HG02885 (cell line): ENCODE measurements around the gene AMZ2.
"Not testable (repeated sequence)": the region's sequence is repeated elsewhere in the genome, so short reads cannot be mapped to it uniquely, and the experiment has no call there.

ENCODE experiments used
- ATAC-seq: cut with Tn5 transposase; IDR thresholded peaks from one replicate; pipeline ENCODE4 v1.9.1; 2021; ENCODE audit warnings: mild to moderate bottlenecking; ENCODE audit not compliant: unreplicated experiment, poor library complexity

The AMZ2 gene

DNA sequence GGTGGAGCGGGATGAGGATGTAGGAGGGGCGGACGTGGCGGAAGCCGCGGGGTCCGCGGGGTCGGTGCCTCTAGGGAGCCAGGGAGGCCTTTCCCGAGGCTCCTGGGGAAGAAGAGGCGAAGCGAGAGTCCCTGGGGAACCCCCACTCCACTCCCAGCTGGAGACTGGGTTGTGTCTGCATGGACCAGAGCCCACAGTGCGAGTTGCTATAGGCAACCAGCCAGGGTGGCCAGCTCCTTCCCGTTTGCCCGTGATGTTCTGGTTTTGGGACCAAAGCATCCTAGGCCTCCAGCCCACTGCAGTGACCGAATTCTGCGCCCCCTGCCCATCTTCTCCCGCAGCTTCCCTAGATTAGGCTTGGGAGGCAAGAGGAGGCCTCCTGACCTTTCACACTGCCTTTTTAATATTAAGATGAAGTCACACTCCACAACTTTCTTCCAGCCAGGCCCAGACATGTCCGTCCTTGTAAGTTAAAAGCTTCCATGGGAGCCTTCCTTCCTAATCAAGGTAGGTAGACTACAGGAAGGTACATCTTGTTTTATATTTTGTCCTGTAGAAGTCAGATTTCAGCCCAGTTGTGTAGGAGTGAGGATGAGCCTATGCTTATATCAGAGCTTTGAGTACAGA, 469 bp downstream of the AMZ2 start:
- ATAC-seq, result peak; percentile 26

DNA sequence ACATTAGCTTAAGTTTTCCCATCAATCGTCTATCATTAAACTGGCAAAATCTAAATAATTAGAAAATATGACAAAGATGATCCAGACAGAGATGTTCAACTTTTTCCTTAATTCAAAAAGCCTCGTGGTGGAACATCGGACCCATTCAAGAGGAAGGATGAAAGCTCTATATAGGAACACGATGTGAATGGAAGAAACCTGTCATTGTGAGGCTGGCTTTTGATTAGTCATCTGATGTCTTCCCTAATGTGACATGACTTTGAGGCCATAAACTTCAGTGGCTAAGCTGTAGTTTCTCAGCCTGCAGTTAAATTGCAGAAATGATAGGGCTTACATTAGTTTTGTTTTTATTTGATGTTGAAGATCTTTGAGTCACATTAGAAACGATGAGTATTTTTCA, 1.0 kb downstream of the AMZ2 start:
- ATAC-seq, result no peak

DNA sequence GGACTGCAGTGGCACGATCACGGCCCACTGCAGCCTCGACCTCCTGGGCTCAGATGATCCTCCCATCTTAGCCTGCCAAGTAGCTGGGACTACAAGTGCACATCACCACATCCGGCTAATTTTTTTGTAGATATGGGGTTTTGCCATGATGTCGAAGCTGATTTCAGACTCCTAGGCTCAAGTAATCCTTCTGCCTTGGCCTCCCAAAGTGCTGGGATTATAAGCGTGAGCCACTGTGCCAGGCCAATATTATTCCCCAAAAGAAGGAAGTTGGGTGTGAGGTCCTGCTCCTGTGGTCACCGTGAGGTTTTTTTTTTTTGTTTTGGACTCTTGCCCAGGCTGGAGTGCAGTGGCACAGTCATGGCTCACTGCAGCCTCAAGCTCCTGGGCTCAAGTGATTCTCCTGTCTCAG, 1.5 kb downstream of the AMZ2 start:
- no peak for ATAC-seq

DNA sequence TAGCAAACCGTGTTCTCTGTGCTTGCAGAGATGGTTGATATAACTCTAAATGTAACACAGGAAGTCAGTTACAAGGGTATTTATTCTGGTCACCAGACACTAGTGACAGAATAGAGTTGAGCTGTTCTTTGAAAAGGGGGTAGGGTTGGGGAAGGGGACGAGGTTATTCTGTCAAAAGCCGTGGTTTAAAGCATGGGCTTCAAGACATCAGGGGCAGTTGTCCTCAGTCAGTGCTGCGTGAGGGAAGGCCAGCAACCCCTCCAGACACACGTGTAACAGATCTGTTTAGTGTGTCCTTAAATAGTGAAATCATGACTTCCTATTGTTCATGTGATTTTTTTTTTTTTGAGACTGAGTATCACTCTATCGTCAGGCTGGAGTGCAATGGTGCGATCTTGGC, 5.6 kb downstream of the AMZ2 start:
- not testable (repeated sequence) for ATAC-seq

DNA sequence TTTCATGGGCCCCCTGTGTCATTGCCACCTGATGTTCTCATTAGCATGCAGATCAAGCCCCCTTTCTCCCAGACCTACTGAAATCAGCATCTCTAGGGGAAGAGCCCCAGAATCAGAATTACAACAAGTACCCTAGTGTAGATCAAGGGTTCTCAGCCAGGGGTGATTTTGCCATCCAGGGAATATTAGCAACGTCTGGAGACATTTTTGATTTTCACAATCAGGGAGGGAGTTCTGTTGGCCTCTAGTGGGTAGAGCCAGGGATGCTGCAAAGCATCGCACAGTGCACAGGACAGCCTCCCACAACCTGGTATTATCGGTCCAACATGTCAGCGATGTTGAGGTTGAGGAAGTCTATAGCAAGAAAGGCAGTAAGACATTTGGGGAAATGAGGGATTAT, 7.3 kb downstream of the AMZ2 start:
- no peak for ATAC-seq

DNA sequence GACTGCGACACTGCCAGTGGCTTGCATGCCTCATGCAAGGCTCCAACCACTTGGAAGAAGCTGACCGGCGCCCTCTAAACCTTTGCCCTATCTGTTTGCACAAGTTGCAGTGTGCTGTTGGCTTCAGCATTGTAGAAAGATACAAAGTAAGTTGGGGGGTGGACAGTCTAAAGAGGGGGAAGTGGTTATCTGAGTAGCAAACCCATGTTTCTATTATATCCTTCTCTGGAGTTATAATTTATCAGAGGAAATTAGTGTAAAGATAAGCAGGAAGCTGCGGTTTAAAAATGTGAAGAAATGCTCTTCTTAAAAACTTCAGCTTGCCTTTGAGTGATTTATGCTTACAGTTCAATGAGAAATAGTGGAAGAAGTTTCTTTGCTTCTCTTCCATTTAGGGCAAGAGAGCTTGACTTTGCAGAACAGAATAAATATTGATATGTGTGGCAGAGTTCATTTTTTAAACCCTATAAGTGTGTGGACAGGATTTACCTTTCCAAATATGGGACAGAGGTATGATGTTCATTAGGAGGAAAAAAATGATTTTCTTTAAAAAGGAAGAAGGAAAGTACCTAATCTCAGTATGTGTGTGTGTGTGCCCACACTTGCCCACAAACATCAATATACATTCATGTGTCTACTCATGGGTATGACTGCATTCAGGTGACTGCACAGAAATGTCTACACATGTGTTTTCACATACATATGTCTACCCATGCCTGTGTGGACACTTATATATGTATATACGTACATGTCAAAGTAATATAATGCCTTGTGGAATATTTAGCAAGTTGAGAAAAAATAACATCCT, 8.1 kb downstream of the AMZ2 start:
- ATAC-seq, result no peak

DNA sequence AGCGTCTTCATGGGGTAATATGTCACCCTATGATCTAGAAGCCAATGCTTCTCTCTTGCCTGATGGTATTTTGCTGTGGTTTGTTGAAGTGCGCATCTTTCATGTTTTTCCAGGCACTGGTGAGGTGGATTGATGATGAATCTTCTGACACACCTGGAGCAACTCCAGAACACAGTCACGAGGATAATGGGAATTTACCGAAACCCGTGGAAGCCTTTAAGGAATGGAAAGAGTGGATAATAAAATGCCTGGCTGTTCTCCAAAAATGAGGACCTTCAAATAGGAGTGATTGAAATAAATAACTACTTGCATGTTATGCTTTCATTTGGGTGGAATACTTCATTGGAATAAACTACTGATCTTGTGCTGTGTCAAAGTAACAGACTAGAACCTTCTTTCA, 8.9 kb downstream of the AMZ2 start:
- ATAC-seq, result not testable (repeated sequence)

DNA sequence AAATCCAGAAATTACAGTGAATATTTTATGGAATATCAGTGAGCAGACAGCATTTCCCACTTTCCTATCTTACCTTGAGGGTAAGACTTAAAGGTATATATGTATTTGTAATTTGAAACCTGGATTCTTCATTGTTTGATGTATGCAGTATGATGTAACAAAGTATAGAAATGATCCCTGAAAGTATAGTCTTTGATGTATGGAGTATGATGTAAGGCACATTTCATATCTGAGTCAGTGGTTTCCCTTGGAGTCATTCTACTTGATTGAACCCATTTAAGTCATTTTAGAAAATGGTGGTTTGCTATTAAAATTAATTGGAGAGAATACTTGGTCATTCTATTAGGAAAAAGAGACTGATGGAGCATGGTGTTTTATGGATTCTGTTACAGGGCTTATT, 10.1 kb downstream of the AMZ2 start:
- ATAC-seq, result no peak

DNA sequence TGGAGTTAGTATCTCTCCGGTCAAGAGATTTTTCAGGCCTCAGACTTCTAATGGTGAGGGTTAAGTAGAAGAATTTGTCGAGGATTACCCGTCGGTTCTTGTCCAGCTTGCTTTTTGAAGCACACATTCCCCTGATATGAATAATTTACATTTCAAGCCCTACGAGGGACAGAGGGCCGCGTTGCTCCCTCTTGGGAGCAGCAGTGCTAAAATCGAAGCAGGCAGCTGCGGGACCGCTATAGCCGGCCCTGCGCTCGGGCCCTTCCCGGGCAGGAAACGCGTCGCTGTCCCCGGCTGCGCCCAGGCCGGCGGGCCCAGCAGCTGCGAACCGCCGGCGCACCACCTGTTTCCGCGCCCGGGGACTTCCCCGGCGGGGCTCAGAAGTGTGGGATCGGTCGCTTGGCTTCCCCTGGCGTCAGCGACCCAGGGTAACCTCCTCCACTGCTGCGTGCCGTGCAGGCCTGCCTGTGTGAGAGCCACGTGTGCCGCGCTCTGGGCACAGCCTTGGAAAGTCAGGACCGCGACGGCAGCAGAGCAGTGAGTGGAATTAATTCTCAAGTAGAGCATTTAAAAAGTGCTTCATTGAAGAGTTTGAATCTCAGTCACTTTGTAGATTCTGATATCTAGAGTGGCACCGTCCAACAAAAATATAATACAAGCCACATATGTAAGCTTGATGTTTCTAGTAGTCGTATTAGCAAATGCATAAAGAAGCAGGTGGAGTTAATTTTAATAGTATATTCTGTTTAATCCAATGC, 11.2 kb downstream of the AMZ2 start:
- ATAC-seq, result peak; percentile 90

DNA sequence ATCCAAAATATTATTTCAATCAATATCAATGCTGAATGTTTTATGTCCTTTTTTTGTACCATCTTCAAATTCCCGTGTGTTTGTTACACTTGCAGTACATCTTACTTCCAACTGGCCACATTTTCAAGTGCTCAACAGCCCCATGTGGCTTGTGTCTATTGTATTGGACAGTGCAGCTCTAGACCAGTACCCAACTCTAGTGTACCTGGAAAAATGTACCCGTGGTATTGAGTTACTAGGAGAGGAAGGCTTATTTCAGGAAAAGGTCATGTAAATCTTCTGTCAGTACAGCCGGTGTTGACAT, 11.8 kb downstream of the AMZ2 start:
- not testable (repeated sequence) for ATAC-seq

DNA sequence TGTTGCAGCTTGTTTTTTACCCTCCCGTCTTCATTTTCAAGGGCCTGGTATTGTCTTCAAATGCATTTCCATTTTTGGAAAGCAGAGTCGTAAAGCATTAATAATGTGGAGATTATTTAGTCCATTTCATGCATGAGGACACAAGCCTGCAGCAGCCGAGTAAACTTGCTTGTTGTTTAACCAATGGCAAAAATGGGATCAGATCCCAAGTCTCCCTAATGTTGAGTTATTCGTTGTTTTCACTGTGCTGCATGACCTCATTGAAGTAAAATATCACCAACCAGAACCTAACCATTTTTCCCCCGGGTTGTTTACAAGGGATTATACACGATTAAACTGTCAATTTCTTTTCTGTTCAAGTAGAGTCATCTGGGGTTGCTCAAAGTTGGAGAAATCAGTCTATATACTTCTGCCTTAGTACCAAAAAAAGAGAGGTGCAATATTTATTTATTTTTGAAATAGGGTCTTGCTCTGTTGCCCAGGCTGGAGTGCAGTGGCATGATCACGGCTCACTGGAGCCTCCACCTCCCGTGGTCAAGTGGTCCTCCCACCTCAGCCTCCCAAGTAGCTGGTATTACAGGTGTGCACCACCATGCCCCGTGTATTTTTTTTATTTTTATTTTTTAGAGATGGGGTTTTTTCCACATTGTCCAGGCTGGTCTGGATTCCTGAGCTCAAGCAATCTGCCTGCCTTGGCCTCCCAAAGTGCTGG, 12.4 kb downstream of the AMZ2 start:
- ATAC-seq, result no peak

DNA sequence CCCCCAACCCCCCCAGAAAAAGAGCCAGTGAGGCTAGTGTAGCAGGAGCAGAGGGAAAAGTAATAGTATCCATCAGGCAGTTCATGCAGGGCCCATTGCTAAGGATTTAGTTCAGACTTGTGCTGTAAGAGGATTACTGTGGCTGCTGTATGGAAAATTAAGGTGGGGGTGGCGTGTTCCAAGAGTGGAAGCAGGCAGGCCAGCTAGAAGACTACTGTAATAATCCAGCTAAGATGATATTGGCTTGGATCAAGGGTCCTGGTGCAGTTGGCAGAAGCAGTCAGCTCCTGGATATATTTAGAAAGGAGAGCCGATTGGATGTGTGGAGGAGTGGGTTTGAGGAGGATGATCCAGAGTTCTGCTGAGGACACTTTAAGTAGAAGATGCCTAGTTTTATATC, 14.6 kb downstream of the AMZ2 start:
- ATAC-seq, result not testable (repeated sequence)

DNA sequence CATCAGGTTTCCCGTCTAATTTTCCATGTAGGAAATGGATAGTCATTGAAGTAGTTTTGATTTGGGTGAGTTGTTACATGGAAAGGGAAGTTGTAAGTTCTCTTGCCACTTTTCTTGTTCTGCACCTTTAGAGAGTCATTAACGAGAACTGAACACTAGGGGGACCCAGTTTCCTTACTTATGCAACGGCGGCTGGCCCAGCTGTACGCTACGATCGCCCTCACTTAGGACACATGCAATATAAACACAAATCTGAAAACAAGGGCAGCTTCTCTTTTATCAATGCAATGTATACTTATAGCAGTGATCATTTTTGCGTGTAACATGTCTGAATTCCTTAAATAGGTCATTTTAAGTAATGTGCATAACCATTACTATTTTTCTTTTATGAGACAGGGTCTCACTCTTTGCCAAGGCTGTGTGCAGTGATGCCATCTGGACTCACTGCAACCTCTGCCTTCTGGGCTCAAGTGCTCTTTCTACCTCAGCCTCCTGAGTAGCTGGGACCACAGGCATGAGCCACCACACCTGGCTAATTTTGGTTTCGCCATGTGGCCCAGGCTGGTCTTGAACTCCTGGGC, 15.3 kb downstream of the AMZ2 start:
- ATAC-seq, result peak; percentile 53

DNA sequence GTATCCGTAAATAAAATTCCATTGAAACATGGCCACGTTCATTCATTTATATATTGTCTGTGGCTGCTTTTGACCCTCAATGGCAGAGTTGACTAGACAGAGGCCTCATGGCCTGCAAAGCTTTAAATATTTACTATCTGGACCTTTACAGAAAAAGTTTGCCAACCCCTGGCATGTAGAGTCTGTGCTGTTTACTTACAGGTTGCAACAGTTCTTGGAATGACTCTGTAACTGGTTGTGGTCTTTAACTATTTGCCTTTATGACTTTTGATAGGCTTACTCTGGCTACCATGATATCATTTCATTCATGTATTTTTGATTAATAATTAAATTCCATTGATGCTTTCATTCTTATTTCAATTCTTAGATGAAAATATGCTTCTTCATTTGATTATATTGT, 18.0 kb downstream of the AMZ2 start:
- ATAC-seq, result not testable (repeated sequence)

DNA sequence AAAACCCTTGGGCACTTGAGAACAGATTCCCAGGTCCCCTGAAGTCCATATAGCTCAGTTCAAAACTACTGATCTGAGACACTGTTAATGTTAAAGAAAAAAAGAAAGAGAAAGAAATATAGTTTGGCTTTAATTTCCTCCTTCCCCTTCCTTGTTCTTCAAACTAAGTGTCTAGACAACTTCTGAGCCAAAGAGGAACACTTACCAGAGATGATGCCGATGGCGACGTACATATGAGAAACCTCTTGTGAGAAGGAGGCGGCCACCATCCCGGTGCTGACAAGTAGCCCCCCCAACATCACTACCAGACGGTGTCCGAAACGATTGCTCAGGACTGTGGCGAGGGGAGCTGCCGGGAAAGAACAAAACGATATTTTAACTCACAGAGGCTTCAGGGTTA, 25.9 kb downstream of the AMZ2 start:
- no peak for ATAC-seq

DNA sequence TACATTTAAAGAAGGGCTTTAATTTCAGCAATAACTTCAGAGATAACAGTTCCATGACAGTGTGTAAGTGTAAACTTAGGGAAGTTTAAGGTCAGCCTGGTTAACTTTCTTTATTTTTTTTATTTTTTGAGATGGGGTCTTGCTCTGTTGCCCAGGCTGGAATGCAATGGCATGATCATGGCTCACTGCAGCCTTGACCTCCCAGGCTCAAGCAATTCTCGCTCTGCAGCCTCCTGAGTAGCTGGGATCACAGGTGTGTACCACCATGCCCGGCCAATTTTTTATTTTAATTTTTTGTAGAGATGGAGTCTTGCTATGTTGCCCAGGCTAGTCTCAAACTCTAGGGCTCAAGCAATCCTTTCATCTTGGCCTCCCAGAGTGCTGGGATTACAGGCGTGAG, 28.5 kb downstream of the AMZ2 start:
- not testable (repeated sequence) for ATAC-seq

DNA sequence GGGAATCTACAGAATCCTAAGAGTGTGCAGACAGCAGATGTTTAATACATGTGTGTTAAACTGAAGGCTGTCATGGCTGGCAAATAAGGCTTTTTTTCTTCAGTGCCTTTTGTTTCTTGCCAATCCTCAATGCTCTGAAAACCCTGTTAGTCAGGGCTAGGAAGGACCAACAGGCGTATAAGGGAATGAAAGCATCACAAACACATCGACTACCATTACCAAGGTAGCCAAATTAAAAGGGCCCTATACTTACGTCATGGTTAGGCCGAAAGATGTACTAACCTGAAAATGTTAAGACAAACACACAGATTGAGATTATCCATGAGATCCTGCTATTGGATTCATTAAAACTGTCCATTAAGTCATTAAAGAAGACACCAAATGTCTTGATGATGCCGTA, 30.0 kb downstream of the AMZ2 start:
- ATAC-seq, result no peak

DNA sequence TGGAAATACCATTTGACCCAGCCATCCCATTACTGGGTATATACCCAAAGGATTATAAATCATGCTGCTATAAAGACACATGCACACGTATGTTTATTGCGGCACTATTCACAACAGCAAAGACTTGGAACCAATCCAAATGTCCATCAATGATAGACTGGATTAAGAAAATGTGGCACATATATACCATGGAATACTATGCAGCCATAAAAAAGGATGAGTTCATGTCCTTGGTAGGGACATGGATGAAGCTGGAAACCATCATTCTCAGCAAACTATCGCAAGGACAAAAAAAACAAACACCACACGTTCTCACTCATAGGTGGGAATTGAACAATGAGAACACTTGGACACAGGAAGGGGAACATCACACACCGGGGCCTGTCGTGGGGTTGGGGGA, 34.1 kb downstream of the AMZ2 start:
- ATAC-seq, result not testable (repeated sequence)

DNA sequence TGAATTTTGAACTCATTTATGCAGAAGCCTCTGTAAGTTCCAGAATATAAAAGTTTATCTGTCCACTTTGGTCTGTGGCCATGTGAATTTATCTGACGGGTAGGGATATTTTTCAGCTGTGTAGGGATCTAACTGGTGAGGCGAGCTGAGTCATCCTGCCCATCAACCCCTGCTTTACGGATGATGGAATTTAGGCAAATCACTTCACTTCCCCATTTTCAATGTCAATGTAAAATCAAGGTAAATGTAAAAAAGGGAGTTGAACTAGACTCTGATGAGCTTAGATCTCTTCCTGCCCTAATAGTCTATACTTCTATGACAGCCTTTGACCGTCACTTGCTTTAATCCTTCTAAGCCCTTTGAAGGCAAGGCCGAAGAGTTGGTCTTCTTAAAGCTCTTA, 40.5 kb downstream of the AMZ2 start:
- no peak for ATAC-seq

DNA sequence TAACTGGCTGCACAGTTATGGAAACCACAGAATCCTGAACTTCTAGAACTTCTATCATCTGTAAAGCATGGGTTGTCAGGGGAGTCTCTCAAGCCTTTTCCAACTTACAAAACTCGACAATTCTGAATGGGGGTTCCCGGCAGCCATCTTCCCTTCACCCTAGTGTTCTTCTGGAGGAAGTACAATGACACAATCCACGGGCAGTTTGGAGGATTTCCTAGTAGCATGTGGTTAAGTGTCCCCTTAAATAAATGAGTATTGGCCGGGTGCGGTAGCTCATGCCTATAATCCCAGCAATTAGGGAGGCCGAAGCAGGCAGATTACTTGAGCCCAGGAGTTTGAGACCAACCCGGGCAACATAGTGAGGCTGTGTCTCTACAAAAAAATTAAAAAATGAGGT, 41.0 kb downstream of the AMZ2 start:
- ATAC-seq, result no peak

DNA sequence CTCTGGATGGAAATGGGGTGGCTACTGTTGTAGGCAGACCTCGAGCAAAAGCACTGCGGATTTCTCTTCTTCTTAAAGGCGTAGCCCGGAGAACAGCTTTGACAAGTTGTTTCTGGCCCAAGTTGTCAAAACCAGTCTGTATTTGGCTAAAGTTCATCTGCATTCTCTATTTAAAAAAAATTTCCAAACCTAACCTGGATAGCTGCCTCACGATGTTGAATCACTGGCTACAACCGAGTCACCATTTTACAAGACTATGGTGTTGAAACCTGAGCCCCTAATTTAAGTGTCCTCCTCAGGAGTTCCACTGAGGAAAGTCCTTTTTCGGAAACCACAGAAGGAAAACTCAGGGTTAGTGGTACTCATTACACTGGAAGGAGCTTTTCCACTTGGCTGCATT, 41.6 kb downstream of the AMZ2 start:
- no peak for ATAC-seq
